ENCODE measurements around the gene SLC5A11. TPM values are rescaled to one million over a fixed set of nuclear protein-coding genes. Genes with fewer than 3 reads are reported as not detected.
A peak's percentile ranks its signal among the peaks of the same experiment; 100 is the strongest.

Gene SLC5A11
- total and polyA plus RNA-seq, 2 of the 13 experiments (the other 11 are each of a cell fraction or from before 2014, with no cell fraction given) = 1.2 to 3.3 TPM

DNA sequence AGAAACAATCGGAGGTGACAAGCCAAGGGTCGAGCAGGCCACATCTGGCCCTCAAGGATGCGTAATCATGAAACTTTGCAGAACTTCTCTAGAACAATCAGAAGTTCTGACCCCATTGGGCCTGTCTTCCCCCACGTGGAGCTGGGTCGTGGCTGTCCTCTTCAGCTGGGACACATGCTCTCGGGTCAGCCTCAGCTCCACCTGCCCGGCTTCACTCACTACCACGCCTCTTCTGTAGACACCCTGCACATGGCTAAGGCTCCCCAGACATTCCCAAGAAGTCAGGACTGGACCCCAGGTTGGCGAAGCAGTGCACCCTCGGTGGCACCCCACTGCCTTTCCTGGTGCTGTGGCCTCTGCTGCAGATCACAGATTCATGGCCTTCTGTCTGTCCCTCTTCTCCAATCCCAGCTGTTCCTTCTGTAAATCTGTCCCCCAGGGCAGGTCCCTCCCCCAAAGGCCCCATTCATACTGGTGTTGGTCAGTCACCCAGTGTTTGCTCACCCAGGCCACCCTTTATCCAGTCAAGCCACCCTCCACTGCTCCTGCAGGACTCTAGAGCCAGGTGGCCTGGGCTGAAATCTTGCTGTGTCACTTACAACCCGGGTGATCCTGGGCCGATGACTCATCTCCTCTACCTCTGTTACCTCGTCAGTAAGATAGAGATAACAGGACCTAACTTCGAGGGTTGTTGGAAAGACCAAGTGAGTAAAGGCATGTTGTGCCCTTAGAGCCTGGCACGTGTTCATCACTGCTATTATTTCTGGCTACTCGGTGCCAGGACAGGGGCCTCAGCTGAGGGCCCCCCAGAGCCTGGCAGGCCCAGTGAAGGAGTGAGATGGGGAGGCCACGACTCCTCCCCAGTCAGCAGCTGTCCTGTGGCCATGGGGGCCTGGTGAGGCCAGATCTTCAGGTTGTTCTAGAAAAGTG is 1.4 kb upstream of the SLC5A11 start (continued):
- no peak for TF ChIP-seq ZNF792 (CRISPR knock-in tag; IDR thresholded peaks at IDR 0.05)
- TF ChIP-seq, protein P1, sequence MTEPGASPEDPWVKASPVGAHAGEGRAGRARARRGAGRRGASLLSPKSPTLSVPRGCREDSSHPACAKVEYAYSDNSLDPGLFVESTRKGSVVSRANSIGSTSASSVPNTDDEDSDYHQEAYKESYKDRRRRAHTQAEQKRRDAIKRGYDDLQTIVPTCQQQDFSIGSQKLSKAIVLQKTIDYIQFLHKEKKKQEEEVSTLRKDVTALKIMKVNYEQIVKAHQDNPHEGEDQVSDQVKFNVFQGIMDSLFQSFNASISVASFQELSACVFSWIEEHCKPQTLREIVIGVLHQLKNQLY (CRISPR knock-in tag; IDR thresholded peaks at IDR 0.05) = 0 out of 2 replicates have a peak, but pooled peaks have one; percentile 53
- TF ChIP-seq TFAP4 (IDR thresholded peaks at IDR 0.05; ENCODE audit: borderline replicate concordance, low read depth) = peak; percentile 74; the same call in 1 of the 2 replicates
- peak; percentile 73 for TF ChIP-seq ARID5B (CRISPR knock-in tag; IDR thresholded peaks at IDR 0.05)
- no peak for TF ChIP-seq MYC (CRISPR knock-in tag; IDR thresholded peaks at IDR 0.05; ENCODE audit: borderline replicate concordance)
- TF ChIP-seq ZBTB21 (CRISPR knock-in tag; IDR thresholded peaks at IDR 0.05) = no peak
- no peak for TF ChIP-seq IRX3 (CRISPR knock-in tag; IDR thresholded peaks at IDR 0.05; ENCODE audit: borderline replicate concordance, low read depth)
- TF ChIP-seq ZNF563 (CRISPR knock-in tag; IDR thresholded peaks at IDR 0.05) = peak; percentile 57; the same call in 1 of the 2 replicates
- TF ChIP-seq ERF (CRISPR knock-in tag; IDR thresholded peaks at IDR 0.05) = 0 out of 2 replicates have a peak, but pooled peaks have one; percentile 20
- TF ChIP-seq CENPX (CRISPR knock-in tag; IDR thresholded peaks at IDR 0.05) = no peak
- peak; percentile 30; the same call in 1 of the 3 replicates for TF ChIP-seq MXI1 (IDR thresholded peaks at IDR 0.05; ENCODE audit: borderline replicate concordance, low read depth, low read length)
- TF ChIP-seq MYPOP (CRISPR knock-in tag; IDR thresholded peaks at IDR 0.05) = 0 out of 2 replicates have a peak, but pooled peaks have one; percentile 38
- TF ChIP-seq, protein P2, sequence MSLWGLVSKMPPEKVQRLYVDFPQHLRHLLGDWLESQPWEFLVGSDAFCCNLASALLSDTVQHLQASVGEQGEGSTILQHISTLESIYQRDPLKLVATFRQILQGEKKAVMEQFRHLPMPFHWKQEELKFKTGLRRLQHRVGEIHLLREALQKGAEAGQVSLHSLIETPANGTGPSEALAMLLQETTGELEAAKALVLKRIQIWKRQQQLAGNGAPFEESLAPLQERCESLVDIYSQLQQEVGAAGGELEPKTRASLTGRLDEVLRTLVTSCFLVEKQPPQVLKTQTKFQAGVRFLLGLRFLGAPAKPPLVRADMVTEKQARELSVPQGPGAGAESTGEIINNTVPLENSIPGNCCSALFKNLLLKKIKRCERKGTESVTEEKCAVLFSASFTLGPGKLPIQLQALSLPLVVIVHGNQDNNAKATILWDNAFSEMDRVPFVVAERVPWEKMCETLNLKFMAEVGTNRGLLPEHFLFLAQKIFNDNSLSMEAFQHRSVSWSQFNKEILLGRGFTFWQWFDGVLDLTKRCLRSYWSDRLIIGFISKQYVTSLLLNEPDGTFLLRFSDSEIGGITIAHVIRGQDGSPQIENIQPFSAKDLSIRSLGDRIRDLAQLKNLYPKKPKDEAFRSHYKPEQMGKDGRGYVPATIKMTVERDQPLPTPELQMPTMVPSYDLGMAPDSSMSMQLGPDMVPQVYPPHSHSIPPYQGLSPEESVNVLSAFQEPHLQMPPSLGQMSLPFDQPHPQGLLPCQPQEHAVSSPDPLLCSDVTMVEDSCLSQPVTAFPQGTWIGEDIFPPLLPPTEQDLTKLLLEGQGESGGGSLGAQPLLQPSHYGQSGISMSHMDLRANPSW (CRISPR knock-in tag; IDR thresholded peaks at IDR 0.05; ENCODE audit: borderline replicate concordance) = no peak
- TF ChIP-seq ZSCAN29 (CRISPR knock-in tag; conservative IDR thresholded peaks at IDR 0.05) = no peak
- peak; percentile 83; the same call in 1 of the 2 replicates for TF ChIP-seq KDM5B (CRISPR knock-in tag; IDR thresholded peaks at IDR 0.05; ENCODE audit: borderline replicate concordance)
- TF ChIP-seq ZNF205 (CRISPR knock-in tag; IDR thresholded peaks at IDR 0.05) = no peak
- TF ChIP-seq NPAS2 (CRISPR knock-in tag; IDR thresholded peaks at IDR 0.05; ENCODE audit: borderline replicate concordance) = no peak
- no peak for TF ChIP-seq NR2F2 (IDR thresholded peaks at IDR 0.05; ENCODE audit: borderline replicate concordance, low read depth)
- peak; percentile 89 for TF ChIP-seq DNMT3B (CRISPR knock-in tag; conservative IDR thresholded peaks at IDR 0.05)
- TF ChIP-seq ZNF709 (CRISPR knock-in tag; IDR thresholded peaks at IDR 0.05) = no peak

Data from HepG2 (cell line).